ENCODE data around the gene KRTAP10-5. TPM values are rescaled to one million over a fixed set of nuclear protein-coding genes. Genes with fewer than 3 reads are reported as not detected.
"Not testable (repeated sequence)": the region's sequence is repeated elsewhere in the genome, so short reads cannot be mapped to it uniquely, and the experiment has no call there.

KRTAP10-5 gene
- polyA plus RNA-seq, 3 donors, result not detected

DNA sequence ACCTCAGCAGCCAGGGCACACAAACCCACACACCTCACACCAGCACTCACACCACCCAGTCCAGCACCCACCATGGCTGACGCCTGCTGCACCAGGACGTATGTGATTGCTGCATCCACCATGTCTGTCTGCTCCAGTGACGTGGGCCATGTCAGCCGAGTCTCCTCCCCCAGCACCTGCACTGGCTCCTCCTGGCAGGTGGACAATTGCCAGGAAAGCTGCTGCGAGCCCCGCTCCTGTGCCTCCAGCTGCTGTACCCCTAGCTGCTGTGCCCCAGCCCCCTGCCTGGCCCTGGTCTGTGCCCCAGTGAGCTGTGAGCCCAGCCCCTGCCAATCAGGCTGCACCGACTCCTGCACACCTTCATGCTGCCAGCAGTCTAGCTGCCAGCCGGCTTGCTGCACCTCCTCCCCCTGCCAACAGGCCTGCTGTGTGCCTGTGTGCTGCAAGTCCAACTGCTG, 31.7 kb upstream of the KRTAP10-5 start, which contains the start of gene KRTAP10-8:
TSS of gene KRTAP10-8 (plus strand) at position 51 of the 458 bp plus-strand sequence. CDS start at position 73, 22 bp downstream.
- DNase-seq (ENCODE audit: low read depth in 3 of 3, low spot score in 2 of 3), result no peak

DNA sequence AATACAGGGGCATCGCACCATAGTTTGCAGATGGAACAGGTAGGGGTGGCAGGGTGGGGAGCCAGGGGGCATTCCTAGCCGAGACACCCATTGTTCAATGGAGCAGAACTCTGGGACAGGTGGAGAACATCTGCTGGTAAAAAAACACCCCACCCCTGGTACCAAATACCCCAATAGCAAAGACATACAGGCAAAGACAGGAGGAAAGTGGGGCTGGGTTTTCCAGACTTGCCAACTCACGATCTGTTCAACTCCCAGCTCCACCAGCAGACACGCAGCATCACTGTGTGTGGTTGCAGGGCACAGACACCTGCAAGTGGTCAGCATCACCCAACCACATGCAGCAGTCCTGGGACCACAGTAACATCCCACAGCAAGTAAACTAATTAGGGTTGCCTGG, 31.1 kb upstream of the KRTAP10-5 start:
- no peak for DNase-seq (ENCODE audit: low read depth in 3 of 3, low spot score in 2 of 3)

DNA sequence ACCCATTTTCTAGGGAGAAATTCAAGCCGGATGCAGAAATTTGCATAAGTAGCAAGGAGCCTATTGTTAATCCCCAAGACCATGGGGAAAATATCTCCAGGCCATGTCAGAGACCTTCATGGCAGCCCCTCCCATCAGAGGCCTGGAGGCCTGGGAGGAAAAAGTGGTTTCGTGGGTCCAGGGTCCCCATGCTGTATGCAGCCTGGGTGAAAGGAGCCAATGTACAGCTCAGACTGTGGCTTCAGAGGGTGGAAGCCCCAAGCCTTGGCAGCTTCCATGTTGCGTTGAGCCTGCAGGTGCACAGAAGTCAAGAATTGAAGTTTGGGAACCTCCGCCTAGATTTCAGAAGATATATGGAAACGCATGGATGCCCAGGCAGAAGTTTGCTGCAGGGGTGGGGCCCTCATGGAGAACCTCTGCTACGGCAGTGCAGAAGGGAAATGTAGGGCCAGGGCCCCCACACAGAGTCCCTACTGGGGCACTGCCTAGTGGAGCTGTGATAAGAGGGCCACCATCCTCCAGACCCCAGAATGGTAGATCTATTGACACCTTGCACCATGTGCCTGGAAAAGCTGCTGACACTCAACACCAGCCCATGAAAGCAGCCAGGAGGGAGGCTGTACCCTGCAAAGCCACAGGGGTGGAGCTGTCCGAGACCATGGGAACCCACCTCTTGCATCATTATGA, 29.9 kb upstream of the KRTAP10-5 start:
- not testable (repeated sequence) for DNase-seq (ENCODE audit: low read depth in 3 of 3, low spot score in 2 of 3)

DNA sequence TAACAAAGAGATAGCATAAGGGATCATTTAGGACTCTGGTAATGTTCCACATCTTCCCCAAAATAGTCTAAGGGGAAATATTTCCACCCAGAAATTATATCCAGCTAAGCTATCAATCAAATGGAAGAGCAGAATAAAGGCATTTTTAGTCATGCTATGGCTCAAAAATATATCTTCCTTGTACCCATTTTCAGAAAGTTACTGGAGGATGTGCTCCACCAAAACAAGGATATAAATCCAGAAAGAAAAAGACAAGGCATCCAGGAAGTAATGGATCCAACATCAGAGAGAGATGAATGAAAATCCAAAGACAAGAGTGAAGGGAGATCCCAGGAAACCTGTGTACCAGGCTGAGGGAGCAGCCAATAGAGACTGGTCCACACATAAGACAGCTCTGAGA, 28.8 kb upstream of the KRTAP10-5 start:
- DNase-seq (ENCODE audit: low read depth in 3 of 3, low spot score in 2 of 3), result no peak

DNA sequence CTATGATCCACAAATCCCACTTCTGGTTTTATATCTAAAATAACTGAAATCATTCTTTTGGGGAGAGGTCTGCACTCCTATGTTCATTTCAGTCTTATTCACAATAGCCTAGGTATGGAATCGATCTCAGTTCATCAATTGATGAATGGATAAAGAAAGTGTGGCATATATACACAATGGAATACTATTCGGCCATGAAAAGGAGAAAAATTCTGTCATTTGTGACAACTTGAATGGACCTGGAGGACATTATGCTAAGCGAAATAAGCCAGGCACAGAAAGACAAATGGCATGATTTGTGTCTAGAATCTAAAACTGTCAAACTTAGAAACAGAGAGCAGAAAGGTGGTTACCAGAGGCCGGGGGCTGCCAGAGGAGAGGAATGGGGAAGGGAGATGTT, 26.1 kb upstream of the KRTAP10-5 start:
- DNase-seq (ENCODE audit: low read depth in 3 of 3, low spot score in 2 of 3), result no peak

DNA sequence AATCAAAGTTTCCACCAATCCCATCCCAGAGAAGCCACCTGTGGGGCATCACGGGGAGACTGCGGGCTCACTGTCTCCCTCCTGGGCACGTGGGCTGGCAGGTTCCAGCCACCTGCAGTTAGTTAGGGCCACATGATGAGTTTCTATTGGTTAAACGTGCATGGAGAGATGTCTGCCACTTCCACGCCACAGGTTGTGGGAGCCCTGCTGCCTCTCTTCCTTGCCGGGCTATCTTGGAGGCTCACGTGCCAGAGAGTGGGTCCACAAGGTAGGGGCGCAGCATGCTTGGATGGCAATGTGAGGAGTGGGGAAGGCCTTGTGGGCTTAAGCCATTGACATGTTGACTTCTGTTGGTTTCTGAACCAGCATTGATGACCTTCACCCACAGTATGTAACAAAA, 23.5 kb upstream of the KRTAP10-5 start:
- no peak for DNase-seq (ENCODE audit: low read depth in 3 of 3, low spot score in 2 of 3)

DNA sequence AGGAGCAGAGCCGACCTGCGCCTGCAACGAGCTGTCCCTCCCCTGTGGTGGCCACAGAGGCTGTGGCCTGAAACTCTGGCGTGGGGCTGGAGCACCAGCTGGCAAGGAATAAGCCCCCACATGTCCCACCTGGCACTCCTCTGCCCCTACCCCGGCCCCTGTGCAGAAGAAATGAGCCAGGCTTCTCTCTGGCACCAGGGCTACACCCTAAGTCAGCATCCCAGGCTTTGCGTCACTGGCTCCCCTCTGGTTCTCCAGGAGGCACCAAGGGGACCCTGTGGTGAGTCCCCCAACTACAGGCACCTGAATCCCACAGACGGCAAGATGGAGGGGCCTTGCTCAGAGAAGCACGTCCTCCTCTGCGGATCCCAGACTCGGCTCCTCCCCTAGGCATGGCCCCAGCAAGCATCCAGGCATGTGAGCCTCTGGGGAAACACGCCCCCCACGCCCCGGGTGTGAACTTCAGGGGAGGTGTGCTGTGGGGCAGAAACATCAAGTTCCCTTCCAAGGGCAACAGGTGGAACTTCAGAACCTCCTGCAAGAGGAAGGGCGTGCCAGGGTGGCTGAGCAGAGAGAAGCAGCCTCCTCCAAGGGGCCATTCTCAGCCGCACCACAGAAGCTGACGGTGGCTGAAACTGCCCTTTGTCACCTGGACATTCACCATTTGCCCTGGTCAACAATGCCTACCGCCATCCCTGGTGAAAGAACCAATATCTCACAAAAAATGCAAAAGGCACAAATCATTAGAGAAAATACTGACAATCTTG, 22.9 kb upstream of the KRTAP10-5 start:
- no peak for DNase-seq (ENCODE audit: low read depth in 3 of 3, low spot score in 2 of 3)

DNA sequence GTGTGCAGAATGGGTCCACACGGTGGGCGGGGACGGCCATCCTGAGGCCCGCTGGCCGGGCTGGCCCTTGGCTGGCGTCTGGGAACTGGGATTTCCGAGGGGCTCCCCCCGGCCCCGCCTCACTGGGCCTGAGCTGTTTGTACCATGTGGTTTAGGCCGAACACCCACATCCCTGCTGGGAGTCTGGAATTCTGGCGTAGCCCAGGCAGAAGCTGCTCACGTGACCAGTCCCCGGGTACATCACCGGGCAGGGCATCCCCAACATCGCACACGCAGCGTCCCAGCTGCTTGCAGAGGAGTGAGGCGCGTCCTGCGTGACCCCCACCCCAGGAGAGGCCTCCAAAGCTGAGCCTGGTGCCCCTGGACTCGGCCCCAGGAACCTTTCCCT, 22.1 kb upstream of the KRTAP10-5 start:
- DNase-seq (ENCODE audit: low read depth in 3 of 3, low spot score in 2 of 3), result no peak

DNA sequence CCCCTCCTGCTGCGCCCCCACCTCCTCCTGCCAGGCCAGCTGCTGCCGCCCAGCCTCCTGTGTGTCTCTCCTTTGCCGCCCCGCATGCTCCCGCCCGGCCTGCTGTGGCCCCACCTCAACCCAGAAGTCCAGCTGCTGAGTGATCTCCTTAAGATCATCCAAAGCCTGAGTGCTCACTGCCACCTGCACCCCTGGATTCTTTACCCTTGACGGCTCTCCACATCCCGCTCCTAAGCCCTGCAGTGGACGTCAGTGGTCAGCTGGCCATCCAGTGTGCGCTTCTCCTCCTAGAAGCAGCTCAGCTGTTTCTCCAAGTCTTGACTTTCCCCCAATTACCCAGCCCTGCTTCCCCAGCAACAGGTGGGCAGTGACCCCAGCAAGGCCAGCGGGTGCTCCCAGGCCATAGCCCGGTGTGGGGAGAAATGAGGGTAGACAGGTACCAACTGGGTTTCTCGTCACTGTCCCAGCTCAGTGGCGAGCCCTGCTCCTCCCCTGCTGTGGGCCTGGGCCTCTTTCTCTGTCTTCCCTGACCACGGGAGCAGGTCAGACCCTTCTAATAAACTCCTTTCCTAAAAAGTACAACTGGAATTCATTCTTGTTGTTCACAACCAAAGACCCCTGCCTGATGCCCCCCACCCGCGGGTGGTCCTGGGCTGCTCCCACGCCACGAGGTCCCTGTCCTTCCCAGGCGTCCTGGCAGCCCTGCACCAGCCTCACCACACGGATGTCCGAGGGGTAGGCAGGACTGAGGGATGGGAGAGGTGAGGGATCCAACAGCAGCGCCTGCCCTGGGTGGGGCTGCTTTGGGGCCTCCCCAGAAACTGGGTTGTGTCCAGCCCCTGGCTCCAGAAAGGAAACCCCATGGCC, 21.4 kb upstream of the KRTAP10-5 start:
- no peak for DNase-seq (ENCODE audit: low read depth in 3 of 3, low spot score in 2 of 3)

DNA sequence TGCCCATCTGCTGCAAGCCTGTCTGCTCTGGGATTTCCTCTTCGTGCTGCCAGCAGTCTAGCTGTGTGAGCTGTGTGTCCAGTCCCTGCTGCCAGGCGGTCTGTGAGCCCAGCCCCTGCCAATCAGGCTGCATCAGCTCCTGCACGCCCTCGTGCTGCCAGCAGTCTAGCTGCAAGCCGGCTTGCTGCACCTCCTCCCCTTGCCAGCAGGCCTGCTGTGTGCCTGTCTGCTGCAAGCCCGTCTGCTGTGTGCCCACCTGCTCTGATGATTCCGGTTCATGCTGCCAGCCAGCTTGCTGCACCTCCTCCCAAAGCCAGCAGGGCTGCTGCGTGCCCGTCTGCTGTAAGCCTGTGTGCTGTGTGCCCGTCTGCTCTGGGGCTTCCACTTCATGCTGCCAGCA, 20.7 kb upstream of the KRTAP10-5 start:
- not testable (repeated sequence) for DNase-seq (ENCODE audit: low read depth in 3 of 3, low spot score in 2 of 3)

DNA sequence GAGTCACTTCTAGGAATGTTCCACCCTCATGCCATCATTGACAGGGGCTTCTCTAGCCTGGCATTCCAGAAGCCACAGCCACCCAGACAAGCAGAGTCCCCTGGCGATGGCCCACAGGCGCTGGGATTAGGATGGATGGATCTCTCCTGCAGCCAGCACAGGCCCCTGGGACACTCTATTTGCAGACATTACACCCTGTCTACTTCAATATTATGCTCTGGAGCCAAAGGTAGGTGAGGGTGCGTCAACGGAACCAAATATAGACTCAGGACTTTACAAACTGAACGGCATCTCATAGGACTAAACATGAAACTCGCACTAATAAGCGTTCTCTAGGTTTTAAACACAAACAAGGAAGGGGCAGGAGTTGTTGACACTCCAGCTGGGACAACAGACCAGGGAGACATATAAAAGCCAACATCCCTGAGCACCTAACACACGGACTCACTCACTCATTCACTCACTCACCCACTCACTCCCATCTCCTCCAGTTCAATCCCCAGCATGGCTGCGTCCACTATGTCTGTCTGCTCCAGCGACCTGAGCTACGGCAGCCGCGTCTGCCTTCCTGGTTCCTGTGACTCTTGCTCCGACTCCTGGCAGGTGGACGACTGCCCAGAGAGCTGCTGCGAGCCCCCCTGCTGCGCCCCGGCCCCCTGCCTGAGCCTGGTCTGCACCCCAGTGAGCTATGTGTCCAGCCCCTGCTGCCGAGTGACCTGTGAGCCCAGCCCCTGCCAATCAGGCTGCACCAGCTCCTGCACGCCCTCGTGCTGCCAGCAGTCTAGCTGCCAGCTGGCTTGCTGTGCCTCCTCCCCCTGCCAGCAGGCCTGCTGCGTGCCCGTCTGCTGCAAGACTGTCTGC, 19.9 kb upstream of the KRTAP10-5 start, which contains the start of gene KRTAP10-7:
TSS of gene KRTAP10-7 (plus strand) at position 480 of the 861 bp plus-strand sequence. CDS start at position 505, 25 bp downstream.
- DNase-seq (ENCODE audit: low read depth in 3 of 3, low spot score in 2 of 3), result not testable (repeated sequence)

DNA sequence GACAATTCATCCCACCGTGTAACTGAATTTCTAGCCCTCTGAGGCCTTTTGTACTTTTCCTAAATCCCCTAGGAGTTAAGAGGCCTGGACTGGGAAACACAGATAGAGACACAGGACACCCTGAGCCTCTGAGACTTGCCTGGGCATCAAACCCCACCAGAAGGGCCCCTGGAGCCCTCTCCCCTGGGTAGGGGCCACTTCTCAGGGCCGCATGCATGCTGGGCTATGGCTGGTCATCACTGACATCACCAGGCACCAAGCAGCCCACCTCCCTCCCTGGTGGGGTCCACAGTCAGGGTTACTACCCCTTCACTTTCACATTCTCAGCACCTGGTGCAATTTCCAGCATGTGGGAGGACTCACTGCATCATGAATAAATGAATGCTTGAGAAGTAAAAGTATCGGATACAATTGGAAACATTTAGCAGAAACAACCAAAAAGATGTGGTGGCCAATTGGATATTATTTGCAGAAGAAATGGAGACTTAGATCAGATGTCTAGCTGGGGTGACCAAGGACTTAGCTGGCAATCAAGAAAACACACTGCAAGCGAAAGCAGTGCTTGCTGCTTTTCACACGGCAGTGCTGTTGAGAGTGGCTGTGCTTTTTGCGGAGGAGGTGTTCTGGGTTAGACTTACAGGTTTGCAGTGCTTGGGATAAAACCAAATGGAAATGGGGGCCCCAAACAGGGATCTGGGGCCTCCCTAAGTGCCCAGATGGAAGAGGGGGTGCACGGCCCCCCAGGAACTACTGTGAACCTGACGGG, 19.0 kb upstream of the KRTAP10-5 start:
- no peak for DNase-seq (ENCODE audit: low read depth in 3 of 3, low spot score in 2 of 3)

DNA sequence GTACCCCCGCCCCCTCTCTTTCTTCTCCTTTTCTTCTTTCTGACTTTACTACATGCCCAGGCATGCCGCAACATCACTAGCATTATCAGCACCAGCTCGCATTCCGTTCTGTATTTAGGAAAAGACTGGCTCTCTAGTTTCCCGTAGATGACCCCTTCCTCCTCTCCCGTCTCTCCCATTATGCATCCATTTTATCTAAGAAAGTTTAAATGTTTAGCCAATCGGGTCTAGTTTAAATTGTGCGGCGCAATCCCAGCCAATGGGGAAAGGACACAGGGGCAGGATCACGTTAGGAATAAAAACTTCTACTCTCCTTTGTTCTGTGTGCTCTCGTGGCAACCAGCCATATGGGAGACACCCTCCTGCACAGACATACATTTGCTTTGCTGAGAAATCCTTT, 17.7 kb upstream of the KRTAP10-5 start:
- DNase-seq (ENCODE audit: low read depth in 3 of 3, low spot score in 2 of 3), result no peak

DNA sequence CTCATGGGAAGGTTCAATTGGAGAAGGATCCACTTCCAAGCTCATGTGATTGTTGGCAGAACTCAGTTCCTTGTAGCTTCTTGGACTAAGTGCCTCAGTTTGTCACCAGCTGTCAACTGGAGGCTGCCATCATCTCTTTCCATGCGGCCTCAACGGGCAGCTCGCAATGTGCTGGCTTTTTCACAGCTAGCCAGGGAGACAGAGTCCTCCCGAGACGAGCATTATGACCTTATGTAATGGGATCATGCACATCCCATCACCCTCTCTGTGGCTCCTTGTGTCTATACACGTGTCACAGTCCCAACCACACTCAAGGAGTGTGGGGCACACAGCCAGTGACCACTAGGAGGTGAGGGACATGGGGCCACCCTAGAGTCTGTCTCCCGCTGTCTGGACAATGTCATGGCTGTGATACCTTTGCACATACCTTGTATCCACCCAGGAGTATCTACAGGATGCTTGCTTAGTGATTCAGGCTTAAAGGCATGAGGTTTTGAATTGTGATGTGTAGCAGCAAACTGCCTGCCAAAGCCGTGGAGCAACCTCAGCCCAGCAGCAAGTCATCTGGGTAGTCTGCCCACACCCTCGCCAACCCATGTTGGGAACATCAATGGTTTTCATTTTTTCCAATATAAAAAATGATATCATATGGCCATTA, 15.8 kb upstream of the KRTAP10-5 start:
- DNase-seq (ENCODE audit: low read depth in 3 of 3, low spot score in 2 of 3), result no peak

DNA sequence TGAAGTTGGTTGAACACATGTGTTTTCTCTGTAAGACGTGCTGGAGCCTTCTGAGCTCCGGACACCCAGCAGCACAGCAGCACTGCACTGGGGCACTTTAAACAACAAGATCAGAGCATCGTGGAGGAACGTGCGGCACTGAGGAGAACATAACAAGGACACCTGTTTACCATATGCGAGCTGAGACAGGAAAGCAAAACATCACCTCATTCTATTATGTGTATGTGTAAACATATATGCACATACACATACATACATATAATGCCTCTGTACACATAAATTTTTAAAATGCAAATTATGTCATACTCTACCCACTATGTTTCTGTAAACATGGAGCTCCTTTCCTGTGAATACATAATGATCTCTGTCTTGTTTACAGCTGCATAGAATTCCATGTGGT, 15.1 kb upstream of the KRTAP10-5 start:
- DNase-seq (ENCODE audit: low read depth in 3 of 3, low spot score in 2 of 3), result no peak

DNA sequence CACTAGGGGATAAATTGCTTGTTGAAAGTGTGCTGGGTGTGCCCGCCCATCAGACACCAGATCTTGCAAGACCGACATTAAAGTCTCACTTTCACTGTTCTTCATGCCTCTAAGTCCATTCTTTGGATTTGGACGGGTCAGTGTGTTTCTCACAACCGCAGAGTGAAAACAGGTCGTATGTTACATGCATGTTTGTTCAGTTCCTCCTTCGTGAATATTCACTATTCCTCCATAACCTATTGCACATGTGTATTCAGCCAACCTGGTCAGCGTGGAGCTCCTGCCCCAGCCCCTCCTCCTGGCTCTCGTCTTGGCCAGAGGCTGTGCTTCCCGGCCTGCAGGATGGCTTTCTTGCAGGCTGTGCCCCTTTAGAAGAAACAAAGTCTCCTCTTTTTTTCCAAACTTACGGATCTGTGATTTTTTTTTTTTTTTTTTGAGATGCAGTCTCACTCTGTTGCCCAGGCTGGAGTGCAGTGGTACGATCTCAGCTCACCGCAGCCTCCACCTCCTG, 14.1 kb upstream of the KRTAP10-5 start:
- DNase-seq (ENCODE audit: low read depth in 3 of 3, low spot score in 2 of 3), result no peak

DNA sequence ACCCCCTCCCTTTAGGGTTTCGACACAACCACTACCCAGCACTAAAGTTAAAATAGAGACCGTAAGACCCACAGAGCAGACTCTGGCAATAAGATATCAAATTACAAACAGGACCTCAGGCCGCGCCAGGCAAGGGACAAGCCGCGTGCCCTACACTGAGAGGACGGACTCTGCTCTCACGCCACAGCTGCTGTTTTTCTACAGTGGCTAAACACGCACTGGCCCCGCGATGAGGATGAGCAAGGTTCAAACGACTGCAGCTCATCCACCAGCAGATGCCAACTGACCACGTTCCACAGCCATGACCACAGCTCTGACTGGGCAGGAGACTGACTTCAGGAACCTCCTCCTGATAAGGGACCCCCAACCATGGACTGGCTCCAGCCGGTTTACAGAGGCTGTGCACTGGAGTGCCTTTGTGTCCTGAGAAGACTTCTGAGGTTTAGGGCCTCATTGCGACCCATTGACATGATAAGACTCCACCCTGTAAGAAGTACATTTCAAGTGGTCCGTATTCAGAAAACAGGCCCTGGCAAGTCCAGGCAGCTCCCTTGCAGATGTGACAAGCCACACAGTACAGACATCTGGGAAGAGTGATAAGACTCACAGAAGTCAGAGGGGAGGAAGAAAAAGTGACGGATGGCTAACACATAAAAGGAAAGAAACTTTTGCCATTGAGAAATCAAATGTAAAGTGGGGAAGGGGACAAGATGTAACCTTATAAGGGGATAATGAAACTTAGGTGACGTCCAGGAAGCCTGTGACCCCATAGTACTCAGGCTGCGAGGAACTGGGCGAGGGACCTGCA, 13.4 kb upstream of the KRTAP10-5 start:
- no peak for DNase-seq (ENCODE audit: low read depth in 3 of 3, low spot score in 2 of 3)
